Left forelimb (tissue), 1 donor: Measurements from ENCODE around the gene SUPT6H.

Experiments
- DNase-seq: peaks from one replicate; pipeline ENCODE4 v3.0.0-alpha.2; 2018; ENCODE audit warnings: low spot score

SUPT6H gene

GRCh38 chr17:28750178-28751047 lies 88.4 kb downstream of the SUPT6H start:
- DNase-seq = peak; percentile 92

DNA sequence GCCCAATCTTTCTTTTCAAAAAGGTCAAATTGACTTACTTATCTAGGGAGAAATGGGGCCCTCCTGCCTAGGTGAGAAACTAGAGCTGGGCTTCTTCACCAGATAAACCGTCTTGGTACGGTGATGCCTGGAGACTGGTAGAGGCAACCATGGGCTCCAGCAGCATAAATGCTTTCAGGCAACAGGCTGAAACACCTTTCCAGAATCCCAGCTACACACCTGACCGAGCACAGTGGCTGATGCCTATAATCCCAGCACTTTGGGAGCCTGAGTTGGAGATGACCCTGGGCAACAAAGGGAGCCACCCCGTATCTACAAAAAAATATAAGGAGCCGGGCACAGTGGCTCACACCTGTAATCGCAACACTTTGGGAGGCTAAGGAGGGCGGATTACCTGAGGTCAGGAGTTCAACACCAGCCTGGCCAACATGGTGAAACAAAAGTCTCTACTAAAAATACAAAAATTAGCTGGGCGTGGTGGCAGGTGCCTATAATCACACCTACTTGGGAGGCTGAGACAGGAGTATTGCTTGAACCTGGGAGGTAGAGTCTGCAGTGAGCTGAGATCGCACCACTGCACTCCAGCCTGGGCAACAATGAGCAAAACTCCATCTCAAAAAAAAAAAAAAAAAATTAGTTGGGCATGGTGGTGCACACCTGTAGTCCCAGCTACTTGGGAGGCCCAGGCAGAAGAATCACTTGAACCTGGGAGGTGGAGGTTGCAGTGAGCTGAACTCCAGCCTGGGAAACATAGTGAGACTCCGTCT lies 89.8 kb downstream of the SUPT6H start:
- no peak for DNase-seq
